GM19240 (cell line): ENCODE measurements around the gene OR6N1.

Source experiments
- DNase-seq: peaks from one replicate; pipeline ENCODE4 v3.0.0; 2011; ENCODE audit warnings: low spot score; ENCODE audit not compliant: insufficient read length

The OR6N1 gene

GRCh38 chr1:158752155-158752712, 19.8 kb downstream of the OR6N1 start:
- no peak for DNase-seq

GRCh38 chr1:158735848-158736247, 36.1 kb downstream of the OR6N1 start:
- DNase-seq = no peak

- no peak for DNase-seq
These were observed 39.5 kb downstream of the OR6N1 start for GRCh38 chr1:158732524-158732923.

GRCh38 chr1:158731707-158732106, 40.3 kb downstream of the OR6N1 start:
- no peak for DNase-seq

- DNase-seq = no peak
These were observed 41.5 kb downstream of the OR6N1 start for GRCh38 chr1:158730453-158730852.

- DNase-seq = no peak
These were observed 43.3 kb downstream of the OR6N1 start for GRCh38 chr1:158728510-158729225.

- DNase-seq = no peak
These were observed 47.6 kb downstream of the OR6N1 start for GRCh38 chr1:158724442-158724841.

- DNase-seq = no peak
These were observed 51.4 kb downstream of the OR6N1 start, which contains the start of gene OR6K3 for GRCh38 chr1:158720620-158721019. Gene OR6K3, minus strand, starts transcription at chr1:158720720. Its CDS starts 2,605 bp downstream, at chr1:158718115.

- DNase-seq = no peak
These were observed 52.3 kb downstream of the OR6N1 start for GRCh38 chr1:158719664-158720063.

- no peak for DNase-seq
These were observed 54.7 kb downstream of the OR6N1 start for GRCh38 chr1:158717344-158717743.

GRCh38 chr1:158716335-158716734, 55.7 kb downstream of the OR6N1 start:
- DNase-seq = no peak

- no peak for DNase-seq
These were observed 57.2 kb downstream of the OR6N1 start for GRCh38 chr1:158714754-158715153.
